Mesendoderm (in vitro differentiated cells): Measurements from ENCODE around the gene FBLN2.

Source experiments
- DNase-seq: peaks from one replicate; pipeline ENCODE4 v3.0.0; 2013
- H2AK5ac ChIP-seq: 2 replicates; pipeline ENCODE4 v1.6.1; 2013; ENCODE audit warnings: low read length, inconsistent platforms
- H2BK120ac ChIP-seq: 2 replicates; pipeline ENCODE4 v1.6.1; 2013; ENCODE audit warnings: low read depth, mild to moderate bottlenecking, low read length, moderate library complexity, mixed read lengths
- H2BK15ac ChIP-seq: replicated peaks from 2 replicates; pipeline ENCODE4 v1.6.1; 2013; ENCODE audit warnings: low read depth, mild to moderate bottlenecking, moderate library complexity
- H2BK5ac ChIP-seq: 2 replicates; pipeline ENCODE4 v1.6.1; 2013; ENCODE audit warnings: low read length, inconsistent platforms
- H3K18ac ChIP-seq: 2 replicates; pipeline ENCODE4 v1.6.1; 2013; ENCODE audit warnings: mild to moderate bottlenecking, low read length, mixed read lengths
- H3K23ac ChIP-seq: one replicate; pipeline ENCODE4 v1.6.1; 2013; ENCODE audit warnings: low read length
- H3K27ac ChIP-seq: 2 replicates; pipeline ENCODE4 v1.5.1; 2013; ENCODE audit warnings: low read depth, mild to moderate bottlenecking, inconsistent platforms, low read length, moderate library complexity
- H3K27me3 ChIP-seq: 2 replicates; pipeline ENCODE4 v1.6.1; 2013; ENCODE audit warnings: low read length, control low read depth, mild to moderate bottlenecking, inconsistent platforms; ENCODE audit not compliant: insufficient read depth, poor library complexity
- H3K36me3 ChIP-seq: 2 replicates; pipeline ENCODE4 v1.6.1; 2013; ENCODE audit warnings: low read length, inconsistent platforms; ENCODE audit not compliant: control insufficient read depth, insufficient read depth
- H3K4ac ChIP-seq: one replicate; pipeline ENCODE4 v1.6.1; 2013; ENCODE audit warnings: low read depth, mild to moderate bottlenecking, low read length, moderate library complexity
- H3K4me1 ChIP-seq: 2 replicates; pipeline ENCODE4 v1.6.1; 2013; ENCODE audit warnings: low read depth, low read length, inconsistent platforms; ENCODE audit not compliant: control insufficient read depth
- H3K4me2 ChIP-seq: 2 replicates; pipeline ENCODE4 v1.6.1; 2013; ENCODE audit warnings: low read length
- H3K4me3 ChIP-seq: 2 replicates; pipeline ENCODE4 v1.5.1; 2013; ENCODE audit warnings: mild to moderate bottlenecking, low read length
- H3K56ac ChIP-seq: one replicate; pipeline ENCODE4 v1.6.1; 2013; ENCODE audit warnings: low read length
- H3K79me1 ChIP-seq: 2 replicates; pipeline ENCODE4 v1.6.1; 2013; ENCODE audit warnings: low read length, inconsistent platforms
- H3K79me2 ChIP-seq: 2 replicates; pipeline ENCODE4 v1.6.1; 2013; ENCODE audit warnings: mild to moderate bottlenecking, low read length; ENCODE audit not compliant: control insufficient read depth, insufficient read depth
- H3K9ac ChIP-seq: 2 replicates; pipeline ENCODE4 v1.6.1; 2013; ENCODE audit warnings: low read length, inconsistent platforms
- H4K5ac ChIP-seq: one replicate; pipeline ENCODE4 v1.6.1; 2013; ENCODE audit warnings: low read length
- H4K8ac ChIP-seq: one replicate; pipeline ENCODE4 v1.6.1; 2013; ENCODE audit warnings: low read depth, mild to moderate bottlenecking, control low read depth, low read length, moderate library complexity
- WGBS: extraction: QIAGEN DNeasy Blood & Tissue Kit; methylation state at CpG from one replicate; pipeline ENCODE4 v1.1.7; 2013; ENCODE audit warnings: low lambda C conversion rate, missing lambda C conversion rate; ENCODE audit not compliant: insufficient coverage; ENCODE audit errors: extremely low coverage; 5-methylcytosine and 5-hydroxymethylcytosine counted together

FBLN2 gene

DNA sequence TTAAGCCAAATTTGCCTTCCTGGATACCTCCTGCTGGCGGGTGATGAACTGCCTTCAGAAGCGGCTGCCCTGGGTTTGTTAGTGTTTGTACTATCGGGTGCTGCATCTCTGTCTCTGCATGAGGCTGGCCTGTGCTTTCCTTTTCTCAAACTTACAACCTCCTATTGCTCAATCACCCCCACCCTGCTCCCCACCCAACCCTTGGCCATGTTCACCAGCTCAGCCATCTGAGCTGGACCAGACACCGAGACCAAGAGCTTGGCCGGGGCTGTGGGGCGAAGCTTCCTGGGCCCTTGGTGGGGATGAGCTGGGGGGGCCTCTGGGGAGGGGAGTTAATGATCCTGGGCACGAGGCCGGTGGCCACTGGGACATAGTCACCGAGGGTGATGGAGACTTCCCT, 16.8 kb upstream of the FBLN2 start:
- no peak for DNase-seq
- no CpG with 5 or more reads among the region's 9 CpGs for WGBS

DNA sequence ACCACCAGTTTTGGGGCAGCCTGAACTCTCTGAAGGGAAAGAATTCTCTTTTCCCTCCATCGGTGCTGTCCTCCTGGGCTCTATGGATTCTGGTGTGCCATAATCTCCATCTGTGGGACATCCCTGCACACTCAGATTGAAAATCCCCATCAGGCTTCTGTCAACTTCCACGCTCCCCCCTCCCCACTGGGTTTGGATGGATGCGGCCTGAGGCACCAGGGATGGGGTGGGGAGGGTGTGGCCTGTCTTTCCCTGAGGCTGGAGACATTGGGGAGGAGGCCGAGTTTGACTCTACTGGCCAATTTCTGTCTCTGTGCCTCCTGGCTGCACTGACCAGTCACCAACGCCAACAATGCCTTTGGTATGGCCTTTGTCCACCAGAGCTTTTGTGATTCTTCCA, 16.3 kb upstream of the FBLN2 start:
- DNase-seq: no peak
- no CpG with 5 or more reads among the region's 5 CpGs for WGBS
- Histone ChIP-seq H3K79me1 (no peaks in the 10 kb centered on the region), H3K4me1 (no peaks in the 10 kb centered on the region), H3K4ac (no peak overlapping the region), H3K56ac (no peak overlapping the region), H2BK5ac (no peak overlapping the region), H3K4me2 (no peak overlapping the region), H3K9ac (no peak overlapping the region), H2AK5ac (no peak overlapping the region), H3K4me3 (no peak overlapping the region), H3K36me3 (no peaks in the 10 kb centered on the region), H2BK120ac (no peak overlapping the region), H3K79me2 (no peaks in the 10 kb centered on the region), H4K8ac (no peak overlapping the region), H3K18ac (no peak overlapping the region), H4K5ac (no peak overlapping the region), H3K27ac (no peak overlapping the region), H2BK15ac (no peak overlapping the region), H3K23ac (peak overlapping the region; percentile 2), H3K27me3 (no peaks in the 10 kb centered on the region)

More for the DNA sequence above, 16.8 kb upstream of the FBLN2 start:
- Histone ChIP-seq H4K5ac (no peak overlapping the region), H3K4me3 (no peak overlapping the region), H3K56ac (no peak overlapping the region), H2BK5ac (no peak overlapping the region), H2BK120ac (no peak overlapping the region), H3K18ac (no peak overlapping the region), H2BK15ac (no peak overlapping the region), H3K23ac (peak overlapping the region; percentile 2), H3K79me2 (no peaks in the 10 kb centered on the region), H3K27me3 (no peaks in the 10 kb centered on the region), H3K79me1 (no peaks in the 10 kb centered on the region), H3K36me3 (no peaks in the 10 kb centered on the region), H3K4ac (no peak overlapping the region), H3K27ac (no peak overlapping the region), H3K4me1 (no peaks in the 10 kb centered on the region), H4K8ac (no peak overlapping the region), H3K9ac (no peak overlapping the region), H2AK5ac (no peak overlapping the region), H3K4me2 (no peak overlapping the region)

GRCh38 chr3:13533885-13534301, 15.0 kb upstream of the FBLN2 start:
- Histone ChIP-seq H3K4me1 (no peaks in the 10 kb centered on the region), H3K27ac (no peak overlapping the region)
- no peak for DNase-seq

DNA sequence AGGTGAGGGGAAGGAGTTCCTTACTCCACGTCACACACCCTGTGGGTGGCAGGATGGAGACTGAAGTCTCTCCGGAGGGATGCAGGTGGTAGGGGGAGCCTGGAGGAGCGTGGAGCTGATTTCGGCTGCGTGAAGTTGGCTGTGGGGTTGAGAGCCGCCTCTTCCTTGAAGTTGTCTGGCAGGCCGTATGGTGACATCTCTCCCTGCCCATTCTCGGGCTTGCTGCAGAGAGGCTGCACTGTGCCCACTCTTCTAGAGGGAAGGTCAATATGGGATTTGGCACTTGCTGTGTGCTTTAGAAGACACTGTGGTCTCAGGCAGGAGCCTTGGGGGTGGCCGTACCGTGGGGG, 13.4 kb upstream of the FBLN2 start:
- Histone ChIP-seq H2BK15ac (no peak overlapping the region), H4K8ac (no peak overlapping the region), H3K4me1 (no peaks in the 10 kb centered on the region), H3K56ac (no peak overlapping the region), H3K4ac (no peak overlapping the region), H3K18ac (no peak overlapping the region), H2AK5ac (peak overlapping the region; percentile 47), H3K9ac (no peak overlapping the region), H3K27ac (no peak overlapping the region), H3K4me3 (no peak overlapping the region), H3K36me3 (no peaks in the 10 kb centered on the region), H2BK5ac (no peak overlapping the region), H3K23ac (no peak overlapping the region), H3K27me3 (no peaks in the 10 kb centered on the region), H3K4me2 (no peak overlapping the region), H4K5ac (no peak overlapping the region), H2BK120ac (no peak overlapping the region), H3K79me1 (no peaks in the 10 kb centered on the region), H3K79me2 (no peaks in the 10 kb centered on the region)
- no CpG with 5 or more reads among the region's 10 CpGs for WGBS
- no peak for DNase-seq

More at GRCh38 chr3:13533885-13534301, 15.0 kb upstream of the FBLN2 start:
- H3K4me3 ChIP-seq: no peak overlapping the region
- H3K79me1 ChIP-seq: no peaks in the 10 kb centered on the region
- H3K4ac ChIP-seq: no peak overlapping the region
- no peak overlapping the region for H2BK15ac ChIP-seq
- H3K23ac ChIP-seq: no peak overlapping the region
- no peak overlapping the region for H4K8ac ChIP-seq
- no peak overlapping the region for H2BK5ac ChIP-seq
- H3K36me3 ChIP-seq: no peaks in the 10 kb centered on the region
- no peak overlapping the region for H3K9ac ChIP-seq
- H3K79me2 ChIP-seq: no peaks in the 10 kb centered on the region
- no peak overlapping the region for H3K56ac ChIP-seq
- H3K18ac ChIP-seq: no peak overlapping the region
- no peak overlapping the region for H3K4me2 ChIP-seq
- WGBS: no CpG with 5 or more reads among the region's 8 CpGs
- H2BK120ac ChIP-seq: no peak overlapping the region
- H4K5ac ChIP-seq: no peak overlapping the region
- no peaks in the 10 kb centered on the region for H3K27me3 ChIP-seq
- H2AK5ac ChIP-seq: no peak overlapping the region

- H3K9ac ChIP-seq: no peak overlapping the region
- DNase-seq: no peak
- no peaks in the 10 kb centered on the region for H3K79me2 ChIP-seq
- no peaks in the 10 kb centered on the region for H3K4me1 ChIP-seq
- H3K4me2 ChIP-seq: no peak overlapping the region
- WGBS: no CpG with 5 or more reads among the region's 9 CpGs
- no peak overlapping the region for H2BK5ac ChIP-seq
- H4K8ac ChIP-seq: no peak overlapping the region
- H2BK120ac ChIP-seq: no peak overlapping the region
- H3K27ac ChIP-seq: no peak overlapping the region
- H2AK5ac ChIP-seq: peak overlapping the region; percentile 47
- H3K56ac ChIP-seq: no peak overlapping the region
- H2BK15ac ChIP-seq: no peak overlapping the region
- no peaks in the 10 kb centered on the region for H3K27me3 ChIP-seq
- no peak overlapping the region for H3K4ac ChIP-seq
- H3K18ac ChIP-seq: no peak overlapping the region
- H3K23ac ChIP-seq: no peak overlapping the region
- no peak overlapping the region for H3K4me3 ChIP-seq
- H3K79me1 ChIP-seq: no peaks in the 10 kb centered on the region
- H4K5ac ChIP-seq: no peak overlapping the region
- H3K36me3 ChIP-seq: no peaks in the 10 kb centered on the region
Measured at GRCh38 chr3:13535905-13536304, 13.0 kb upstream of the FBLN2 start.

DNA sequence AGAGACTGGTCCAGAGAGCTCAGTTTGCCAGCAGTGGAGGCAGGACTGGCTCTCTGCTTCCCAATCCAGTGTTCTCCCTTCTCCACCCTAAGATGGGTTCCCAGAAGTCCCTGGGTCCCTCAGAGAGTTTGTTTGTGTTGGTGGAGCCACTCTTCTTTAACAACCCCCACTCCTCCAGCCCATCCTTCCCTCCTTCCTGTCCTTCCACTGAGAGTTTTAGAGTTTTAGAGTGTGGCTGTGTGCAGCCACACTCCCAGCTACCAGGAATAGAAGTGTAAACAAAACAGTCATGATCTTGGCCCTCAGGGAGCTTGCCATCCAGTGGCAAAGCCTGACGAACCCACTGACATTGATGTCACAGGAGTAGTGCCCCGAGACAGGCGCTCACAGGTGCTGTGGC, 12.5 kb upstream of the FBLN2 start:
- H4K8ac ChIP-seq: no peak overlapping the region
- WGBS: no CpG with 5 or more reads among the region's 3 CpGs
- H3K79me1 ChIP-seq: no peaks in the 10 kb centered on the region
- H3K56ac ChIP-seq: no peak overlapping the region
- no peak overlapping the region for H2BK15ac ChIP-seq
- no peak overlapping the region for H3K23ac ChIP-seq
- DNase-seq: no peak
- H3K18ac ChIP-seq: peak overlapping the region; percentile 13
- H3K27me3 ChIP-seq: no peaks in the 10 kb centered on the region
- H3K4ac ChIP-seq: peak overlapping the region; percentile 57
- H2AK5ac ChIP-seq: no peak overlapping the region
- no peaks in the 10 kb centered on the region for H3K79me2 ChIP-seq
- H3K4me3 ChIP-seq: no peak overlapping the region
- H3K36me3 ChIP-seq: no peaks in the 10 kb centered on the region
- H3K4me2 ChIP-seq: no peak overlapping the region
- H3K4me1 ChIP-seq: no peaks in the 10 kb centered on the region
- no peak overlapping the region for H4K5ac ChIP-seq
- H3K27ac ChIP-seq: no peak overlapping the region
- H2BK5ac ChIP-seq: no peak overlapping the region
- no peak overlapping the region for H3K9ac ChIP-seq
- no peak overlapping the region for H2BK120ac ChIP-seq
